ENCODE data around the gene SOAT2. TPM values are rescaled to one million over a fixed set of nuclear protein-coding genes. Genes with fewer than 3 reads are reported as not detected.

SOAT2 gene
- total RNA-seq, 2 donors from 2014 or later, result not detected

- Histone ChIP-seq H3K4me1 (peaks cover 0 to 38% of the 10 kb centered on the region in 2 donors), H3K9me3 (no peaks in the 10 kb centered on the region), H3K27me3 (no peaks in the 10 kb centered on the region), H3K36me3 (peaks cover 10% of the 10 kb centered on the region), H3K27ac (peak overlapping the region; percentile 83 to 95), H3K4me3 (peak overlapping the region; percentile 59 to 69)
- peak; percentile 98 for DNase-seq (ENCODE audit: low spot score)
- TF ChIP-seq CTCF (IDR thresholded peaks at IDR 0.05), result peak; percentile 90 to 98
Observed at GRCh38 chr12:53099071-53099882, 4.0 kb upstream of the SOAT2 start.

GRCh38 chr12:53100466-53101151 lies 2.7 kb upstream of the SOAT2 start:
- H3K36me3 ChIP-seq, result peaks cover 10% of the 10 kb centered on the region
- H3K9me3 ChIP-seq, result no peaks in the 10 kb centered on the region
- no peak overlapping the region for H3K4me3 ChIP-seq
- H3K27ac ChIP-seq, result no peak overlapping the region
- H3K27me3 ChIP-seq, result no peaks in the 10 kb centered on the region
- no peak for DNase-seq (ENCODE audit: low spot score)
- peaks cover 0 to 38% of the 10 kb centered on the region in 2 donors for H3K4me1 ChIP-seq
- no peak for TF ChIP-seq CTCF (IDR thresholded peaks at IDR 0.05)

- no peak overlapping the region for H3K27ac ChIP-seq
- peaks cover 0 to 32% of the 10 kb centered on the region in 2 donors for H3K4me1 ChIP-seq
- H3K36me3 ChIP-seq, result peaks cover 10% of the 10 kb centered on the region
- H3K9me3 ChIP-seq, result no peaks in the 10 kb centered on the region
- H3K4me3 ChIP-seq, result no peak overlapping the region
- no peaks in the 10 kb centered on the region for H3K27me3 ChIP-seq
- no peak for DNase-seq (ENCODE audit: low spot score)
- no peak for TF ChIP-seq CTCF (IDR thresholded peaks at IDR 0.05)
Observed at GRCh38 chr12:53101266-53101665, 2.0 kb upstream of the SOAT2 start.

GRCh38 chr12:53101931-53102781 lies 1.1 kb upstream of the SOAT2 start:
- no peak for DNase-seq (ENCODE audit: low spot score)
- Histone ChIP-seq H3K4me1 (peaks cover 0 to 23% of the 10 kb centered on the region in 2 donors), H3K36me3 (peaks cover 10% of the 10 kb centered on the region), H3K27me3 (no peaks in the 10 kb centered on the region), H3K27ac (no peak overlapping the region), H3K4me3 (no peak overlapping the region), H3K9me3 (no peaks in the 10 kb centered on the region)
- TF ChIP-seq CTCF (IDR thresholded peaks at IDR 0.05), result no peak

- no peak for TF ChIP-seq CTCF (IDR thresholded peaks at IDR 0.05)
- Histone ChIP-seq H3K27ac (no peak overlapping the region), H3K27me3 (no peaks in the 10 kb centered on the region), H3K4me1 (peaks cover 0 to 5% of the 10 kb centered on the region in 2 donors), H3K4me3 (no peak overlapping the region), H3K36me3 (peaks cover 10% of the 10 kb centered on the region), H3K9me3 (no peaks in the 10 kb centered on the region)
- no peak for DNase-seq (ENCODE audit: low spot score)
Observed at GRCh38 chr12:53103860-53104305, 597 bp downstream of the SOAT2 start.

All from right atrium auricular region (tissue), 2 donors.